Calu3 (cell line): Measurements from ENCODE around the gene FCN2. TPM values are rescaled to one million over a fixed set of nuclear protein-coding genes. Genes with fewer than 3 reads are reported as not detected.

ENCODE experiments used
- BruUV-seq: library from RNA; stranded (reverse); fragments of 400-500 nt; replicated peaks from 2 replicates; lab custom pipeline; 2021; lab: Mats Ljungman, UMichigan
- CTCF ChIA-PET: fragments of 300-600 bp; sonication (Branson Sonifier 250); formaldehyde crosslinking; loops from one replicate; lab custom pipeline; 2022; ENCODE audit warnings: antibody characterized with exemption; lab: Charles Lee
- DNase-seq: peaks from one replicate; pipeline ENCODE4 v3.0.0; 2022
- H3K27ac Mint-ChIP-seq: one replicate; pipeline ENCODE4 v1.8.0; 2022; ENCODE audit warnings: mixed read lengths; ENCODE audit not compliant: unreplicated experiment
- H3K27me3 Mint-ChIP-seq: one replicate; pipeline ENCODE4 v1.8.0; 2022; ENCODE audit warnings: mixed read lengths; ENCODE audit not compliant: unreplicated experiment
- H3K36me3 Mint-ChIP-seq: one replicate; pipeline ENCODE4 v1.8.0; 2022; ENCODE audit warnings: mild to moderate bottlenecking, moderate library complexity, mixed read lengths; ENCODE audit not compliant: insufficient read depth, unreplicated experiment
- H3K4me1 Mint-ChIP-seq: one replicate; pipeline ENCODE4 v1.8.0; 2022; ENCODE audit warnings: mild to moderate bottlenecking, low read depth, mixed read lengths; ENCODE audit not compliant: unreplicated experiment
- H3K4me3 Mint-ChIP-seq: one replicate; pipeline ENCODE4 v1.8.0; 2022; ENCODE audit warnings: mild to moderate bottlenecking, low read depth, moderate library complexity, mixed read lengths; ENCODE audit not compliant: unreplicated experiment
- H3K9me3 Mint-ChIP-seq: one replicate; pipeline ENCODE4 v1.8.0; 2022; ENCODE audit warnings: low read depth, mixed read lengths; ENCODE audit not compliant: unreplicated experiment
- intact Hi-C: fragments of 100-400 bp; cut with micrococcal nuclease; formaldehyde crosslinking; loops from one replicate; pipeline ENCODE4 v1.10.0; 2022; ENCODE audit not compliant: unreplicated experiment
- total RNA-seq: library from RNA; stranded (reverse); gene quantifications from 2 replicates; pipeline ENCODE4 v1.2.3, GENCODE V29; 2022
- TF ChIP-seq, protein P1 (sequence below): fragments of 200-600 bp; IDR thresholded peaks from one replicate; pipeline ENCODE4 v1.8.0; 2022; ENCODE audit warnings: antibody characterized with exemption; ENCODE audit not compliant: unreplicated experiment

The FCN2 gene
- total RNA-seq, 1 experiment from 2014 or later, result not detected

DNA sequence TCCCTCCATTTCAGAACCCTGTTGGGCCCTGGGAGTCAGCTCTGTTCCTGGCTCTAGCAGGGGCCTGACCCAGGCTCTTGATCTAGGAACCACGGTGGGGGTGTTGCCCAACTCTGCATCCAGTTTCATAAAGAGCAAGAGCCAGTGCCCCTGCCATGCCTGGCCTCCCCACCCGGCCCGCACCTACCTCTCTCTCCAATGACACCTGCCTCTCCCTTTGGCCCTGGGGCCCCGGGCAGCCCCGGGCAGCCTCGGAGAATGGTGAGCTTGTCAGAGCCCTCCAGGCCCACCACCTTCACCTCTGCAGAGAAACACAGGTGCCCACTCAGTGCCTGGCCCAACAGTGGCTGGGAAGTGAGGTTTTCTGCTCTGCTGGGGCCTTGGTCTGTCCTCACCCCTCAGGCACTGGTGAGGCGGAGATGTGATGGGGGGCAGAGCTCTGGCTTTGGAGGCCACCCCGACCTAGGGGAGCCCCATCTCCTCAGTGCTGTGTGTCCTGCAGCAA lies 35.6 kb downstream of the FCN2 start:
- Mint-ChIP-seq H3K4me3 (no peak overlapping the region), H3K4me1 (no peaks in the 10 kb centered on the region), H3K9me3 (peaks cover 5% of the 10 kb centered on the region), H3K27ac (no peak overlapping the region), H3K36me3 (no peaks in the 10 kb centered on the region), H3K27me3 (no peaks in the 10 kb centered on the region)
- intact Hi-C loops, result no loop called here
- BruUV-seq, result no TSS peak
- CTCF ChIA-PET, result no interaction called here
- DNase-seq, result no peak
- TF ChIP-seq, protein P1, sequence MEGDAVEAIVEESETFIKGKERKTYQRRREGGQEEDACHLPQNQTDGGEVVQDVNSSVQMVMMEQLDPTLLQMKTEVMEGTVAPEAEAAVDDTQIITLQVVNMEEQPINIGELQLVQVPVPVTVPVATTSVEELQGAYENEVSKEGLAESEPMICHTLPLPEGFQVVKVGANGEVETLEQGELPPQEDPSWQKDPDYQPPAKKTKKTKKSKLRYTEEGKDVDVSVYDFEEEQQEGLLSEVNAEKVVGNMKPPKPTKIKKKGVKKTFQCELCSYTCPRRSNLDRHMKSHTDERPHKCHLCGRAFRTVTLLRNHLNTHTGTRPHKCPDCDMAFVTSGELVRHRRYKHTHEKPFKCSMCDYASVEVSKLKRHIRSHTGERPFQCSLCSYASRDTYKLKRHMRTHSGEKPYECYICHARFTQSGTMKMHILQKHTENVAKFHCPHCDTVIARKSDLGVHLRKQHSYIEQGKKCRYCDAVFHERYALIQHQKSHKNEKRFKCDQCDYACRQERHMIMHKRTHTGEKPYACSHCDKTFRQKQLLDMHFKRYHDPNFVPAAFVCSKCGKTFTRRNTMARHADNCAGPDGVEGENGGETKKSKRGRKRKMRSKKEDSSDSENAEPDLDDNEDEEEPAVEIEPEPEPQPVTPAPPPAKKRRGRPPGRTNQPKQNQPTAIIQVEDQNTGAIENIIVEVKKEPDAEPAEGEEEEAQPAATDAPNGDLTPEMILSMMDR, result no peak

- Mint-ChIP-seq H3K4me3 (no peak within 1 kb of the TSS), H3K27me3 (no peaks in the 10 kb centered on the region), H3K27ac (no peak within 1 kb of the TSS), H3K36me3 (no peaks in the 10 kb centered on the region), H3K9me3 (peaks cover 5% of the 10 kb centered on the region), H3K4me1 (no peaks in the 10 kb centered on the region)
- BruUV-seq, result no TSS peak
- no peak for DNase-seq
- intact Hi-C loops, result no loop called here
- CTCF ChIA-PET, result no interaction called here
- TF ChIP-seq, protein P1, result no peak
Observed at GRCh38 chr9:134917431-134918373, 37.1 kb downstream of the FCN2 start, which contains the start of gene FCN1. FCN1 (minus strand) TSS chr9:134917912; CDS start chr9:134917871, 41 bp downstream.

DNA sequence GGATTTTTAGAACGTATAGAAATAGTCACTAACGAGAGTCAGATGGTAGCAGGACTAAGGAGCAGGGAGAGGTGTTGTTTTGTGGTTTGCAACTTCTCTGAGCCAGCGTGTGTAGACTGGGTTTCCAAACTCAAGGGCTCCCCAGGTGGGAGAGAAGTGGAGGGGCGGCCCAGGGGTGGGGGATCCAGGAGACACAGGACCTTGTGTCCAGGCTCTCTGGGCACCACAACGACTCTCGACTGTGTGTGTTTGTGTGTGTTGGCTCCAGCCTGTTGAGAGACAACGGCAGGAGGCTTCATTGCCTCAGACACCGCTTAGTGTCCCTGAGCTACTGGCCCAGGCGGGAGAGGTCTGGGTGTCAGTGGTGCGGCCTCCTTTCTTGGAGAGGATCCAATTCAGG lies 38.0 kb downstream of the FCN2 start:
- TF ChIP-seq, protein P1, result no peak
- BruUV-seq, result no TSS peak
- H3K9me3 Mint-ChIP-seq, result peaks cover 5% of the 10 kb centered on the region
- H3K36me3 Mint-ChIP-seq, result no peaks in the 10 kb centered on the region
- H3K4me3 Mint-ChIP-seq, result no peak overlapping the region
- intact Hi-C loops, result no loop called here
- H3K27me3 Mint-ChIP-seq, result no peaks in the 10 kb centered on the region
- no peaks in the 10 kb centered on the region for H3K4me1 Mint-ChIP-seq
- no peak overlapping the region for H3K27ac Mint-ChIP-seq
- DNase-seq, result no peak
- CTCF ChIA-PET, result no interaction called here

DNA sequence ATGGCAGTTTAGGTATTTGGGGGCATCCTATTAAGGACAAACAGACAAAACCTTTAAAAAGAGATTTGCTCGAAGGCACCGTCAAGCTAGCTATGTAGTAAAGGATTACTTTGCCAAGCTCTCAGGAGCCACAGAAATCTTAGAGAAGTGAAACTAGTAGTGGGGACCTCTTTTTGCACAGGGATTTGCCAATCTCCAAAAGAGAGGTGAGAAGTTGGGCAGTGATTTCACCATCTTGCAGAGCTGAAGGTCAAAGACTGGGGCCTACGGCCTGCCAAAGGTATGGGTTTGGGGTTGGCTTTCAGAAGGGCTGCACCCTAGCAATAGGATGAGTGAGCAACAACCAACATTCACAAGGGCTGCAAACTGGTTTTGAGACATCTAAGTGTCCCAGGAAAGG lies 38.7 kb downstream of the FCN2 start:
- no peaks in the 10 kb centered on the region for H3K27me3 Mint-ChIP-seq
- no TSS peak for BruUV-seq

More for the DNA sequence above, 38.7 kb downstream of the FCN2 start:
- no peak for DNase-seq
- no peaks in the 10 kb centered on the region for H3K36me3 Mint-ChIP-seq
- no peak overlapping the region for H3K27ac Mint-ChIP-seq
- intact Hi-C loops, result no loop called here
- TF ChIP-seq, protein P1, result no peak
- CTCF ChIA-PET, result no interaction called here
- no peak overlapping the region for H3K4me3 Mint-ChIP-seq
- H3K4me1 Mint-ChIP-seq, result no peaks in the 10 kb centered on the region
- peaks cover 5% of the 10 kb centered on the region for H3K9me3 Mint-ChIP-seq
